Right lobe of liver (tissue), 6 donors: ENCODE data around the gene KIF4A. TPM values are rescaled to one million over a fixed set of nuclear protein-coding genes. Genes with fewer than 3 reads are reported as not detected.
A peak's percentile ranks its signal among the peaks of the same experiment; 100 is the strongest.

Source experiments
- ATAC-seq, 4 donors: fragments of 200-7000 bp; cut with Tn5 transposase; one replicate each; pipeline ENCODE4 v1.9.1; 2020; ENCODE audit warnings: mild to moderate bottlenecking in 4 of 4, moderate library complexity in 4 of 4
- DNase-seq, 3 donors: peaks; one replicate each; pipeline ENCODE4 v3.0.0-alpha.2; 2020
- H3K27ac ChIP-seq, 3 donors: fragments of 200-600 bp; one replicate each; pipeline ENCODE4 v1.8.0; 2022
- H3K27me3 ChIP-seq, 2 donors: fragments of 200-600 bp; one replicate each; pipeline ENCODE4 v1.8.0; 2022
- H3K36me3 ChIP-seq, 4 donors: fragments of 200-600 bp; sonication (generic) in 1 of 4; one replicate each; pipeline versions ENCODE4 v1.5.1 to v1.8.0; 2017 to 2022; ENCODE audit warnings: control low read depth in 1 of 4
- H3K4me1 ChIP-seq, 4 donors: fragments of 200-600 bp; sonication (generic) in 1 of 4; one replicate each; pipeline versions ENCODE4 v1.5.1 to v1.8.0; 2017 to 2022; ENCODE audit warnings: control low read depth in 1 of 4
- H3K4me3 ChIP-seq, 3 donors: fragments of 200-600 bp; one replicate each; pipeline ENCODE4 v1.8.0; 2022
- H3K9me3 ChIP-seq, 4 donors: fragments of 200-600 bp; sonication (generic) in 1 of 4; one replicate each; pipeline versions ENCODE4 v1.5.1 to v1.8.0; 2017 to 2022; ENCODE audit warnings: control low read depth in 1 of 4
- POLR2A ChIP-seq: fragments of 450-650 bp; IDR thresholded peaks from one replicate; pipeline ENCODE4 v1.6.1; 2017; ENCODE audit warnings: antibody characterized with exemption, mild to moderate bottlenecking
- WGBS: methylation state at CpG from one replicate; pipeline ENCODE4 v1.1.6; 2018; ENCODE audit warnings: low coverage, low lambda C conversion rate; ENCODE audit not compliant: insufficient coverage; ENCODE audit errors: missing lambda C conversion rate; 5-methylcytosine and 5-hydroxymethylcytosine counted together
- intact Hi-C, 2 donors: fragments of 100-400 bp; cut with DNase I; formaldehyde crosslinking; loops; one replicate each; pipeline versions ENCODE4 v1.11.2 to v1.14.1; 2022
- total RNA-seq, 6 experiments: library from RNA; depleted of rRNA in 2 of 6; stranded (reverse); fragments of >200 nt in 2 of 6; fragmentation: NEBNext Ultra II Directional in 3 of 6; extraction: Animal tissue kit (Norgen Biotek cat#: 25700) in 3 of 6; gene quantifications; one replicate each; pipeline versions ENCODE4 v1.1.0 to v1.2.4, GENCODE V29; 2016 to 2023
- TF ChIP-seq, protein P1 (sequence below), 4 donors: fragments of 200-600 bp in 3 of 4; fragments of 450-650 bp in 1 of 4; IDR thresholded peaks; one replicate each; pipeline versions ENCODE4 v1.5.1 to v1.8.0; 2016 to 2022; ENCODE audit warnings: antibody characterized with exemption in 4 of 4, mild to moderate bottlenecking in 2 of 4
- donor health status: DM: no; HTN: yes; CAD: no.
- donor health status: DM: no; HTN: no; CAD: no.
- donor health status: DM: no; HTN: no; CAD: no.
- donor health status: DM: no; HTN: yes; CAD: no.
- donor health status: DM: no; HTN: yes; CAD: no.

Gene KIF4A
- total RNA-seq, 6 experiments from 2014 or later, result 0.19 to 1.4 (median 0.68) TPM; not detected in 1

DNA sequence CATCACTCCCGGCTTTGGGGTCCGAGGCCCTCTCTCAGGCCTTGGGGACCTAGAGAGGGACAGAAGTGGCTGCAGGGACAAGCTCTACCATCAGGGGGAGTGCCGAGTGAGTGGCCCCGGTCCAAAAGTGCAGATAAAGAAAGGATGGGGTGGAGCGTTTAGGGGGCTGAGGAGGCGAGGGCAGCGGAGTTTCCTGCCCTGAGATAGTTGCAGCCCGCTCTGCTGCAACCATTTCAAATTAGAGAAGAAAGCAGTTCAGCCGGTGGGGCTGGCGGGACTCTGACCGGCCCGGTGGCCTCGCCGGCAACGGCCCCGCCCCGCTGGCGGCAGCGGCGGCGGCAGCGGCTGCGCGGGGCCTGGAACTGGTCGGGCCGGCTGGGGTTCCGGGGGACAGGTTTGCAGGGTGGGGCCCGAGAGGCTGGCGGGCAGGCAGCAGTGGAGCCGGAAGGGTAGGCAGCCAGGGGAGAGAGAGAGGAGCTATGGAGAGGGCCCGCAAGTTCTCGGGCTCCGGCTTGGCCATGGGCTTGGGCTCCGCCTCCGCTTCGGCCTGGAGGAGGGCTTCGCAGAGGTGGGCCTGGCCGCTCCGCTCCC lies 162.3 kb downstream of the KIF4A start:
- Histone ChIP-seq H3K27me3 (peaks cover 0 to 5% of the 10 kb centered on the region in 2 donors), H3K27ac (no peak overlapping the region), H3K4me1 (no peaks in the 10 kb centered on the region), H3K4me3 (peak overlapping the region; percentile 33 to 55 (median 43)), H3K36me3 (no peaks in the 10 kb centered on the region), H3K9me3 (no peaks in the 10 kb centered on the region)
- 24% methylated on average over 11 of the region's 39 CpGs for WGBS
- ATAC-seq, result peak; percentile 57 to 75 (median 62)
- DNase-seq, result peak in 1 of 3 donors; percentile 37
- no peak for TF ChIP-seq POLR2A
- TF ChIP-seq, protein P1, sequence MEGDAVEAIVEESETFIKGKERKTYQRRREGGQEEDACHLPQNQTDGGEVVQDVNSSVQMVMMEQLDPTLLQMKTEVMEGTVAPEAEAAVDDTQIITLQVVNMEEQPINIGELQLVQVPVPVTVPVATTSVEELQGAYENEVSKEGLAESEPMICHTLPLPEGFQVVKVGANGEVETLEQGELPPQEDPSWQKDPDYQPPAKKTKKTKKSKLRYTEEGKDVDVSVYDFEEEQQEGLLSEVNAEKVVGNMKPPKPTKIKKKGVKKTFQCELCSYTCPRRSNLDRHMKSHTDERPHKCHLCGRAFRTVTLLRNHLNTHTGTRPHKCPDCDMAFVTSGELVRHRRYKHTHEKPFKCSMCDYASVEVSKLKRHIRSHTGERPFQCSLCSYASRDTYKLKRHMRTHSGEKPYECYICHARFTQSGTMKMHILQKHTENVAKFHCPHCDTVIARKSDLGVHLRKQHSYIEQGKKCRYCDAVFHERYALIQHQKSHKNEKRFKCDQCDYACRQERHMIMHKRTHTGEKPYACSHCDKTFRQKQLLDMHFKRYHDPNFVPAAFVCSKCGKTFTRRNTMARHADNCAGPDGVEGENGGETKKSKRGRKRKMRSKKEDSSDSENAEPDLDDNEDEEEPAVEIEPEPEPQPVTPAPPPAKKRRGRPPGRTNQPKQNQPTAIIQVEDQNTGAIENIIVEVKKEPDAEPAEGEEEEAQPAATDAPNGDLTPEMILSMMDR (IDR thresholded peaks at IDR 0.05), result peak; percentile 45 to 54 (median 48)
- intact Hi-C loops, result no loop called here

DNA sequence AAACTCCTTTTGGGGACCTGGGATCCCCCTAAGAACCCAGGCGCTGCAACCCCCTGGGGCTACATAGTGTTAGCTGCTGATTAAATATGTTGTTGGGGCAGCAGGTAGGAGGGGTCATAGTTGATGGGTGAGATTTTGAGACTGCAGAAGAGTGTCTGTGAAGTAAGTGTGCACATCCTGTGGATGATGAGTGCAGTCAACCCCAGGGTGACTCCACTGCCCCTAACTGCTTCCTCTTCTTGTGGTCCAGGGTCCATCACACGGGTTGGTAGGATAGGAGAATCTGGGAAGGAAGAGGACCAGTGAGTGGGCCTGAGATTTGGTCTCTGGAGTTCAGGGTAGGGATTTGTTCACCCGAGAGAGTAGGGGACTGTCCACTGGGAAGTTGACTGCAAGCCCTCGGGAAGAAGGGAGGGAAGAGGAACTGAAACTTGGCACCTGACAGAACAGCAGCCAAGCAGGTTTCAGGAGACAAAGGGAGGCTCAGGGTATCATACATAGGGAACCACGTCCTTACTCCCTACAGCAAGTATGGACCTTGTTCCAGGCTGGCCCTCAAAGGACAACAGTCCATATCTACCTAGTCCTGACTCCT lies 163.2 kb downstream of the KIF4A start:
- H3K27me3 ChIP-seq, result peaks cover 0 to 5% of the 10 kb centered on the region in 2 donors
- ATAC-seq (no peak), DNase-seq (no peak)
- H3K9me3 ChIP-seq, result no peaks in the 10 kb centered on the region
- no peaks in the 10 kb centered on the region for H3K36me3 ChIP-seq
- no peak for TF ChIP-seq POLR2A
- TF ChIP-seq, protein P1 (IDR thresholded peaks at IDR 0.05), result no peak
- peak overlapping the region in 1 of 3 donors; percentile 55 for H3K4me3 ChIP-seq
- H3K4me1 ChIP-seq, result no peaks in the 10 kb centered on the region
- intact Hi-C loops, result no loop called here
- H3K27ac ChIP-seq, result no peak overlapping the region
- WGBS, result 48% methylated on average over 5 of the region's 5 CpGs

DNA sequence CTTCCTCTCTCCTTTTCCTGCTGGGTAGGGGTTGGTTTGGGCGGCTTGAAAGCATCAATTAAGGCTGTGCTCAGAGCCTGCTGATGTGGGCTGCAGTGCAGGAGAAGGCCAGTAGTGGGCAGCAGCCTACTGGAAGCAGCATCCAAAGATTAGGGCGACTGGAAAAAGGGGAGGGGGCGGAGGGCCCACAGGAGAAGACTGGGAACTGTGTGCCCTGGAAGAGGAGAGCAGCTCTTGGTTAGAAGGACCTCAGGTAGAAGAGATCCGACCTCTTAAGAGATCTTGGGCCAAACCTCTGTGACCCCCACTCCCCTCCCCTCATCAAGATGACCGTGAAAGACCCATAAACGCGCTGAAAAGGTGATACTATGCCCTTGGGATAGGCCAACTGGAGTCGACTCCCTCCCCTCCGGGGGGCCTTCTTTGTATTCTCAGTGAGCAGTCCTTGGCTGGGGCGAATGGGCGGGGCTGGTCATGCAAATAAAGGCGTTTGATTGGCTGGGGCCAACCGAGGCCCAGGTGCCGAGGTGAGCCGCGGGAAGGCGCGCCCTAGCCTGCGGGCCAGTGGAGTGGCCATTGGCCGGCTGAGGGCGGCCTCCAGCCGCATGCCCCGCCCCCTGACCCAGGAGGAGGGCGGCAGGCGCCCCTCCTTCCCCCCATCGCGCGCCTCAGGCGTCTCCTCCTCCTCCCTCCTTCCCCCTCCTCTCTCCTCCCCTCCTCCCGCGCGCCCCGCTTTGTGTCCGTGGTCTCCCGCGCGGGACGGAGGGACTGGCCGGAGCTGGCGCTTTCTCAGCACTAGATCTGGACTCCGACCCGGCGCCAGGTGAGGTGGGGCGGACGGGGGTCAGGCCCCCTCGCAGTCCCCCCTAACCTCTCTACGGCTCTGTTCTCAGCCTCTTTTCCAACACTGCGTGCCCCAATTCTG lies 164.8 kb downstream of the KIF4A start:
- DNase-seq (peak in 2 of 3 donors; percentile 62 to 76), ATAC-seq (peak; percentile 66 to 89 (median 84))
- Histone ChIP-seq H3K27me3 (peaks cover 0 to 5% of the 10 kb centered on the region in 2 donors), H3K36me3 (no peaks in the 10 kb centered on the region), H3K27ac (no peak overlapping the region), H3K4me3 (peak overlapping the region; percentile 11 to 54 (median 23)), H3K9me3 (no peaks in the 10 kb centered on the region), H3K4me1 (no peaks in the 10 kb centered on the region)
- intact Hi-C loops, result no loop called here
- 37% methylated on average over 11 of the region's 48 CpGs for WGBS
- TF ChIP-seq, protein P1 (IDR thresholded peaks at IDR 0.05), result peak; percentile 53 to 77 (median 61)
- no peak for TF ChIP-seq POLR2A

DNA sequence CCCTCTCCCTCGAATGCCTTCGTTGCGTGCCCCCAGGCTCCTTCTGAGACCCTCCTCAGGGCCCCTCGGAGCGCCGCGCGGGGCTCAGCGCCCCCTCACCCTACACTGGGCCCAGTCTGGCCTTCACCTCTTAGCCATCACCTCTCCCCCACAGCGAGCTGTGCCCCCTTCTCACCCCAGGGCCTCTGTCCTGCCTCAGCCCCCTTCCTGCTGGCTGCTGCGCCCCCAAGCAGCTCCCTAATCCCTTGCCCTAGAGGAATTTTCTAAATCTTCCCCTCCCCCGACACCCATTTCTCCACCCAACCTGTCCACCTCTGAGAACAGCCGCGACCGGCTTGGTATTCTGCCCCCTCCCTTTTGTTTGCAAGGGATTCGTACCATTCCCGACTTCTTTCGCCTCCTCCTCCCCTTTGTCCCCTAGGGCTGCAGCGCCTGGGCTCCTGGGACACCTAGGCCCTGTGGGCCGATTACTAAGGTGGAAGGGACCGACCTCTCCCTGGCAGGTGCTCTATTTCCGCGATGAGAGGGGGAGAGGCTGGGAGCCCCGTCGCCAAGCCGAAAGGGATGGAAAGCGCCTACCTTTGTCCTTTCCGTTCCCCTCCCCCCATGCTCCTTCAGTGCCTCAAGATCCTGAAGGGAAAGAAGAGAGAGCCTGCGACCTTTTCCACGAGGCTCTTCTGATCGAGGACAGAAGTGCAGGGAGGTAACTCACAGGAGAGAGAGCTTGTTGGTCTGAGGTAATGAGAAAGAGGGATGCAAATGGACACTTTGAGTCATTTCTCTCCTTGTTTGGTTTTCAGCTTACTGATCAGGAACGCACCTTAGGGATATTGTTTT lies 165.7 kb downstream of the KIF4A start:
- Histone ChIP-seq H3K27ac (no peak overlapping the region), H3K9me3 (no peaks in the 10 kb centered on the region), H3K36me3 (no peaks in the 10 kb centered on the region), H3K4me1 (no peaks in the 10 kb centered on the region), H3K27me3 (peaks cover 0 to 5% of the 10 kb centered on the region in 2 donors), H3K4me3 (peak overlapping the region; percentile 11 to 54 (median 23))
- no peak for DNase-seq
- intact Hi-C loops, result no loop called here
- TF ChIP-seq, protein P1 (IDR thresholded peaks at IDR 0.05), result no peak
- TF ChIP-seq POLR2A, result no peak
- WGBS, result 22% methylated on average over 21 of the region's 32 CpGs
- peak in 1 of 4 donors; percentile 7 for ATAC-seq
